ENCODE data around the gene KRTAP4-1.
"Not testable (repeated sequence)": the region's sequence is repeated elsewhere in the genome, so short reads cannot be mapped to it uniquely, and the experiment has no call there.

KRTAP4-1 gene

GRCh38 chr17:41215681-41216080 is 31.0 kb upstream of the KRTAP4-1 start:
- no peak for DNase-seq (ENCODE audit: low read depth, low spot score)
- in situ Hi-C loops (cut with HindIII; ENCODE audit: low sequenced_read_pairs) = no loop called here
- no peak overlapping the region for H3K4me3 ChIP-seq (ENCODE audit: low read depth, low read length)
- no peak for TF ChIP-seq CTCF (IDR thresholded peaks at IDR 0.05; ENCODE audit: low read depth, low read length)

GRCh38 chr17:41212524-41213169 is 27.9 kb upstream of the KRTAP4-1 start:
- DNase-seq (ENCODE audit: low read depth, low spot score) = no peak
- in situ Hi-C loops (cut with HindIII; ENCODE audit: low sequenced_read_pairs) = no loop called here
- no peak for TF ChIP-seq CTCF (IDR thresholded peaks at IDR 0.05; ENCODE audit: low read depth, low read length)
- H3K4me3 ChIP-seq (ENCODE audit: low read depth, low read length) = no peak overlapping the region

- no peak overlapping the region for H3K4me3 ChIP-seq (ENCODE audit: low read depth, low read length)
- TF ChIP-seq CTCF (IDR thresholded peaks at IDR 0.05; ENCODE audit: low read depth, low read length) = no peak
- peak; percentile 14 for DNase-seq (ENCODE audit: low read depth, low spot score)
- in situ Hi-C loops (cut with HindIII; ENCODE audit: low sequenced_read_pairs) = no loop called here
Measured at GRCh38 chr17:41211845-41212466, 27.2 kb upstream of the KRTAP4-1 start.

- TF ChIP-seq CTCF (IDR thresholded peaks at IDR 0.05; ENCODE audit: low read depth, low read length) = no peak
- no peak overlapping the region for H3K4me3 ChIP-seq (ENCODE audit: low read depth, low read length)
- in situ Hi-C loops (cut with HindIII; ENCODE audit: low sequenced_read_pairs) = no loop called here
- no peak for DNase-seq (ENCODE audit: low read depth, low spot score)
Measured at GRCh38 chr17:41199421-41200078, 14.8 kb upstream of the KRTAP4-1 start.

GRCh38 chr17:41196068-41196467 is 11.4 kb upstream of the KRTAP4-1 start:
- TF ChIP-seq CTCF (IDR thresholded peaks at IDR 0.05; ENCODE audit: low read depth, low read length) = no peak
- no peak for DNase-seq (ENCODE audit: low read depth, low spot score)
- no peak overlapping the region for H3K4me3 ChIP-seq (ENCODE audit: low read depth, low read length)
- in situ Hi-C loops (cut with HindIII; ENCODE audit: low sequenced_read_pairs) = no loop called here

- in situ Hi-C loops (cut with HindIII; ENCODE audit: low sequenced_read_pairs) = no loop called here
- TF ChIP-seq CTCF (IDR thresholded peaks at IDR 0.05; ENCODE audit: low read depth, low read length) = no peak
- no peak overlapping the region for H3K4me3 ChIP-seq (ENCODE audit: low read depth, low read length)
- no peak for DNase-seq (ENCODE audit: low read depth, low spot score)
Measured at GRCh38 chr17:41190328-41190727, 5.6 kb upstream of the KRTAP4-1 start.

GRCh38 chr17:41189837-41190318 is 5.2 kb upstream of the KRTAP4-1 start, which contains the start of gene KRTAP9-1:
Gene KRTAP9-1, plus strand, starts transcription at chr17:41189887. Its CDS starts 0 bp downstream, at chr17:41189887.
- DNase-seq (ENCODE audit: low read depth, low spot score); in situ Hi-C loops (cut with HindIII; ENCODE audit: low sequenced_read_pairs); H3K4me3 ChIP-seq (ENCODE audit: low read depth, low read length): not testable (repeated sequence)
